Measurements from ENCODE around the gene RPL18. TPM values are rescaled to one million over a fixed set of nuclear protein-coding genes. Genes with fewer than 3 reads are reported as not detected.
A peak's percentile ranks its signal among the peaks of the same experiment; 100 is the strongest.

Gene RPL18
- total and polyA plus RNA-seq, 9 of the 15 experiments (the other 6 are each of a cell fraction or from before 2014, with no cell fraction given) = 312 to 2,635 (median 1,653) TPM

- Histone ChIP-seq H3K4me3 (peak overlapping the region; percentile 51), H3K4me1 (replicated peaks in 1 of 2; ENCODE audit: control insufficient read depth in 2 of 2, insufficient read depth in 2 of 2, low read length in 2 of 2) (peaks cover 32 to 58% of the 10 kb centered on the region in 2 experiments)
- CTCF ChIA-PET (ENCODE audit: low intra/inter-chr PET ratio) = interaction anchor here (0.6 kb wide), 1 partner anchor 103 kb away, joined by 3 read pairs; no protein-coding TSS in a partner anchor
- TF ChIP-seq NONO (IDR thresholded peaks at IDR 0.05; ENCODE audit: low read depth in 2 of 2, low read length in 1 of 2) (peak in 1 of 2 experiments; percentile 86; a peak in 2 of 4 replicates), MBD2 (IDR thresholded peaks at IDR 0.05; ENCODE audit: borderline replicate concordance, low read depth) (no peak), THRA (IDR thresholded peaks at IDR 0.05) (no peak), TGIF2 (CRISPR knock-in tag; IDR thresholded peaks at IDR 0.05) (no peak), FOXA3 (CRISPR knock-in tag; conservative IDR thresholded peaks at IDR 0.05 in 1 of 2, IDR thresholded peaks at IDR 0.05 in 1 of 2) (0 out of 4 replicates have a peak, but pooled peaks of 1 of the 2 experiments have one; percentile 38), MNT (conservative IDR thresholded peaks at IDR 0.05) (no peak), RB1 (IDR thresholded peaks at IDR 0.05; ENCODE audit: low read depth) (peak; percentile 52; the same call in 1 of the 2 replicates), SREBF1 (IDR thresholded peaks at IDR 0.05; ENCODE audit: borderline replicate concordance, low read depth, low read length) (no peak), ZFP1 (CRISPR knock-in tag; IDR thresholded peaks at IDR 0.05) (no peak), ZNF699 (CRISPR knock-in tag; IDR thresholded peaks at IDR 0.05; ENCODE audit: insufficient replicate concordance) (no peak), NFIC (IDR thresholded peaks at IDR 0.05) (no peak), SMARCA4 (IDR thresholded peaks at IDR 0.05) (0 out of 2 replicates have a peak, but pooled peaks have one; percentile 1), ARID2 (IDR thresholded peaks at IDR 0.05) (no peak), RBM14 (IDR thresholded peaks at IDR 0.05; ENCODE audit: borderline replicate concordance, insufficient read depth, low read depth, low read length) (no peak), CHD1 (IDR thresholded peaks at IDR 0.05; ENCODE audit: low read length) (peak; percentile 85), E2F3 (CRISPR knock-in tag; IDR thresholded peaks at IDR 0.05) (no peak), SUPT5H (IDR thresholded peaks at IDR 0.05) (no peak; the same call in 1 of the 2 replicates), NR2C2 (CRISPR knock-in tag; IDR thresholded peaks at IDR 0.05) (no peak), NR2C2 (tag; IDR thresholded peaks at IDR 0.05) (no peak), KHSRP (IDR thresholded peaks at IDR 0.05) (peak; percentile 83), XRCC3 (IDR thresholded peaks at IDR 0.05) (no peak), ZBTB17 (CRISPR knock-in tag; IDR thresholded peaks at IDR 0.05) (no peak)
Observed at GRCh38 chr19:48638831-48639381, 19.9 kb upstream of the RPL18 start.

More at GRCh38 chr19:48638831-48639381, 19.9 kb upstream of the RPL18 start:
- peak overlapping the region; percentile 100 for H3K4me2 ChIP-seq (ENCODE audit: insufficient read depth, low read length)
- H3K79me2 ChIP-seq (ENCODE audit: control insufficient read depth, insufficient read depth, low read length) = peaks cover 27% of the 10 kb centered on the region; the same call in 2 of the 3 replicates
- H3K27me3 ChIP-seq (ENCODE audit: control insufficient read depth in 2 of 2, insufficient read depth in 2 of 2, low read length in 2 of 2) = no peaks in the 10 kb centered on the region
- no peaks in the 10 kb centered on the region for H3K9me3 ChIP-seq (replicated peaks; ENCODE audit: control insufficient read depth, insufficient read depth, low read depth, low read length)
- 9% methylated on average over 16 of the region's 16 CpGs for WGBS (ENCODE audit: insufficient coverage, low coverage, missing lambda C conversion rate)
- BruUV-seq (replicated peaks) = no TSS peak
- peak overlapping the region; percentile 78 to 94 for H3K9ac ChIP-seq (ENCODE audit: insufficient read depth in 1 of 2, low read depth in 2 of 2, low read length in 2 of 2)
- peaks cover 3% of the 10 kb centered on the region for H3K9me1 ChIP-seq (ENCODE audit: control insufficient read depth, insufficient read depth, low read length)
- 0 out of 2 replicates have a peak, but pooled peaks cover 4% of the 10 kb centered on the region for H4K20me1 ChIP-seq (replicated peaks; ENCODE audit: control insufficient read depth, insufficient read depth, low read length)
- FAIRE-seq (peak; percentile 56), DNase-seq (ENCODE audit: extremely low read depth in 1 of 4, low spot score in 3 of 4) (peak; percentile 77 to 88 (median 80)), ATAC-seq (peak; percentile 13)
- H3K36me3 ChIP-seq (ENCODE audit: control insufficient read depth, insufficient read depth, low read length) = no peaks in the 10 kb centered on the region
- H3K27ac ChIP-seq (ENCODE audit: extremely low read depth, low read depth, low read length) = peak overlapping the region; percentile 91
- intact Hi-C loops (cut with micrococcal nuclease) = no loop called here
- peak overlapping the region; percentile 93 for H2AFZ ChIP-seq (ENCODE audit: low read depth, low read length)
- POLR2A ChIA-PET = interaction anchor here (1.1 to 1.3 kb wide), 2 partner anchors 142 to 355 kb away, joined by 3 to 4 read pairs; partner anchors contain the start of gene RUVBL2
- in situ Hi-C loops (cut with MboI) = no loop called here

Data from K562 (cell line).